HepG2 (cell line): ENCODE measurements around the gene SCGB3A2.

Experiments
- CTCF ChIP-seq: sonication (generic); formaldehyde crosslinking; IDR thresholded peaks from 2 replicates; pipeline ENCODE4 v1.5.0; 2020; ENCODE audit warnings: mild to moderate bottlenecking, missing genetic modification reagents, moderate library complexity
- EP300 ChIP-seq, 3 experiments: sonication (generic) in 1 of 3; formaldehyde crosslinking in 1 of 3; IDR thresholded peaks; 2 replicates each; pipeline versions ENCODE4 v1.5.1 to v1.6.1; 2011 to 2020; ENCODE audit warnings: low read depth in 2 of 3, low read length in 2 of 3, borderline replicate concordance in 1 of 3, improper control_type of control experiment in 1 of 3, mild to moderate bottlenecking in 1 of 3, missing genetic modification reagents in 1 of 3, moderate library complexity in 1 of 3
- GABPA ChIP-seq, 2 experiments: IDR thresholded peaks; 2 replicates each; pipeline ENCODE4 v1.6.1; 2011 to 2016; ENCODE audit warnings: low read depth in 2 of 2, low read length in 1 of 2, missing biosample characterization in 1 of 2, missing genetic modification characterization in 1 of 2
- MBNL3 ChIP-seq: fragments of 250-450 bp; sonication (Bioruptor Pico); conservative IDR thresholded peaks from 2 replicates; pipeline ENCODE4 v1.8.0; 2022; ENCODE audit warnings: mild to moderate bottlenecking, inconsistent platforms
- POLR2A ChIP-seq, 2 experiments: IDR thresholded peaks; 2 replicates each; pipeline ENCODE4 v1.6.1; 2011; ENCODE audit warnings: low read depth in 2 of 2, low read length in 2 of 2, mild to moderate bottlenecking in 1 of 2, moderate library complexity in 1 of 2; ENCODE audit not compliant: insufficient read depth in 1 of 2
- SP140L ChIP-seq: sonication (generic); formaldehyde crosslinking; IDR thresholded peaks from 2 replicates; pipeline ENCODE4 v1.4.0; 2020; ENCODE audit warnings: missing genetic modification reagents, borderline replicate concordance
- TAF1 ChIP-seq: sonication (generic); formaldehyde crosslinking; IDR thresholded peaks from 2 replicates; pipeline ENCODE4 v1.4.0; 2020; ENCODE audit warnings: missing genetic modification reagents
- TBP ChIP-seq: sonication (generic); formaldehyde crosslinking; IDR thresholded peaks from 2 replicates; pipeline ENCODE4 v1.5.0; 2020; ENCODE audit warnings: missing genetic modification reagents
- ZBTB33 ChIP-seq: sonication (generic); formaldehyde crosslinking; IDR thresholded peaks from 2 replicates; pipeline ENCODE4 v1.4.0; 2020; ENCODE audit warnings: missing genetic modification reagents
- ZNF672 ChIP-seq: sonication (generic); formaldehyde crosslinking; IDR thresholded peaks from 2 replicates; pipeline ENCODE4 v1.8.1; 2022; ENCODE audit warnings: missing genetic modification reagents
- TF ChIP-seq, protein P1 (sequence below): sonication (generic); formaldehyde crosslinking; IDR thresholded peaks from 2 replicates; pipeline ENCODE4 v1.5.0; 2020; ENCODE audit warnings: mild to moderate bottlenecking, missing genetic modification reagents

- no peak for TF ChIP-seq SP140L (CRISPR knock-in tag)
- TF ChIP-seq, protein P1, sequence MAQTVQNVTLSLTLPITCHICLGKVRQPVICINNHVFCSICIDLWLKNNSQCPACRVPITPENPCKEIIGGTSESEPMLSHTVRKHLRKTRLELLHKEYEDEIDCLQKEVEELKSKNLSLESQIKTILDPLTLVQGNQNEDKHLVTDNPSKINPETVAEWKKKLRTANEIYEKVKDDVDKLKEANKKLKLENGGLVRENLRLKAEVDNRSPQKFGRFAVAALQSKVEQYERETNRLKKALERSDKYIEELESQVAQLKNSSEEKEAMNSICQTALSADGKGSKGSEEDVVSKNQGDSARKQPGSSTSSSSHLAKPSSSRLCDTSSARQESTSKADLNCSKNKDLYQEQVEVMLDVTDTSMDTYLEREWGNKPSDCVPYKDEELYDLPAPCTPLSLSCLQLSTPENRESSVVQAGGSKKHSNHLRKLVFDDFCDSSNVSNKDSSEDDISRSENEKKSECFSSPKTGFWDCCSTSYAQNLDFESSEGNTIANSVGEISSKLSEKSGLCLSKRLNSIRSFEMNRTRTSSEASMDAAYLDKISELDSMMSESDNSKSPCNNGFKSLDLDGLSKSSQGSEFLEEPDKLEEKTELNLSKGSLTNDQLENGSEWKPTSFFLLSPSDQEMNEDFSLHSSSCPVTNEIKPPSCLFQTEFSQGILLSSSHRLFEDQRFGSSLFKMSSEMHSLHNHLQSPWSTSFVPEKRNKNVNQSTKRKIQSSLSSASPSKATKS (CRISPR knock-in tag): no peak
- no peak for TF ChIP-seq POLR2A (IDR thresholded peaks at IDR 0.05; ENCODE audit: insufficient read depth in 1 of 2, low read depth in 2 of 2, low read length in 2 of 2)
- no peak for TF ChIP-seq MBNL3 (CRISPR knock-in tag)
- no peak for TF ChIP-seq GABPA (IDR thresholded peaks at IDR 0.05; ENCODE audit: low read depth, low read length)
- TF ChIP-seq GABPA (CRISPR knock-in tag; IDR thresholded peaks at IDR 0.05; ENCODE audit: low read depth): no peak
- TF ChIP-seq CTCF (CRISPR knock-in tag): no peak
- TF ChIP-seq EP300 (IDR thresholded peaks at IDR 0.05; ENCODE audit: low read depth in 2 of 2, low read length in 2 of 2): no peak
- no peak for TF ChIP-seq EP300 (CRISPR knock-in tag; IDR thresholded peaks at IDR 0.05; ENCODE audit: borderline replicate concordance)
- no peak for TF ChIP-seq TAF1 (CRISPR knock-in tag)
- no peak for TF ChIP-seq ZBTB33
- no peak for TF ChIP-seq ZNF672 (CRISPR knock-in tag)
- no peak for TF ChIP-seq TBP (CRISPR knock-in tag)
These were observed 46.5 kb downstream of the SCGB3A2 start for GRCh38 chr5:147925020-147925419.
